ENCODE measurements around the gene GORASP2. TPM values are rescaled to one million over a fixed set of nuclear protein-coding genes. Genes with fewer than 3 reads are reported as not detected.

GORASP2 gene
- total RNA-seq, 1 experiment from 2014 or later = 87.9 TPM

DNA sequence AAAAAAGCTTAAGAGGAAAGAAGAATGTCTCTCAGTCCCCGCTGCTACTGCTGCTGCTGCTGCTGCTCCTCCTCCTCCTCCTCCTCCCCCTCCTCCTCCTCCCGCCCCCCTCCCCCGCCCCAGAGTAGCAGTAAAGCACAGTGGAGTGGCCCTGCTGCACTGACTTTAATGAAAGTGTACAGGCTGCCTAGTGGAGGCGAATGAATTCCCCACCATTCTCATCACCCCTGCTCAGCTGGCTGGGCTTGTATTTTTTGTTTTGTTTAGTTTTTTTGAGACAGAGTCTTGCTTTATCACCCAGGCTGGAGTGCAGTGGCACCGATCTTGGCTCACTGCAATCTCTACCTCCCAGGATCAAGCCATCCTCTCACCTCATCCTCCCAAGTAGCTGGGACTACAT lies 34.3 kb downstream of the GORASP2 start:
- intact Hi-C loops (cut with micrococcal nuclease) = no loop called here
- ChIA-PET RAD21 (ENCODE audit: low non-redundant PET in 1 of 2, low total read pairs in 2 of 2, uncharacterized antibody in 2 of 2, unreplicated experiment in 2 of 2) (no interaction called here), CTCF (no interaction called here), POLR2A (no interaction called here)
- Histone ChIP-seq H3K79me2 (ENCODE audit: insufficient read depth, low read length) (no peaks in the 10 kb centered on the region), H3K9me3 (ENCODE audit: control insufficient read depth in 1 of 2, insufficient read depth in 1 of 2, low read depth in 1 of 2, low read length in 2 of 2) (no peaks in the 10 kb centered on the region), H3K27ac (ENCODE audit: low read depth, low read length) (no peak overlapping the region), H2AFZ (ENCODE audit: low read depth, low read length, poor library complexity, severe bottlenecking) (no peak overlapping the region), H3K4me3 (replicated peaks in 1 of 2; ENCODE audit: low read depth in 1 of 2, low read length in 2 of 2) (no peak overlapping the region), H3K36me3 (ENCODE audit: control insufficient read depth in 1 of 2, insufficient read depth in 2 of 2, low read length in 2 of 2) (peaks cover 29 to 46% of the 10 kb centered on the region in 2 experiments), H3K9me2 (ENCODE audit: insufficient read depth) (no peaks in the 10 kb centered on the region), H3K27me3 (ENCODE audit: insufficient read depth, low read length) (no peaks in the 10 kb centered on the region), H3K9ac (ENCODE audit: low read length) (no peak overlapping the region), H3K4me1 (ENCODE audit: control insufficient read depth in 1 of 2, insufficient read depth in 2 of 2, low read length in 2 of 2) (no peaks in the 10 kb centered on the region), H4K20me1 (ENCODE audit: insufficient read depth) (no peaks in the 10 kb centered on the region), H3K4me2 (ENCODE audit: low read length) (no peak overlapping the region)
- no TSS peak for BruUV-seq (replicated peaks)
- TF ChIP-seq YY1 (IDR thresholded peaks at IDR 0.05; ENCODE audit: extremely low read depth, insufficient replicate concordance, low read depth, low read length) (no peak), TCF7L2 (IDR thresholded peaks at IDR 0.05; ENCODE audit: borderline replicate concordance, extremely low read depth, insufficient read depth, insufficient read length) (no peak), EGR1 (IDR thresholded peaks at IDR 0.05; ENCODE audit: low read depth) (no peak), SP1 (IDR thresholded peaks at IDR 0.05; ENCODE audit: low read depth) (no peak), ZFX (IDR thresholded peaks at IDR 0.05) (no peak), CBX3 (IDR thresholded peaks at IDR 0.05; ENCODE audit: low read depth) (no peak), ZNF274 (IDR thresholded peaks at IDR 0.05; ENCODE audit: low read depth, low read length) (no peak), RAD21 (IDR thresholded peaks at IDR 0.05; ENCODE audit: low read depth) (no peak), POLR2AphosphoS5 (IDR thresholded peaks at IDR 0.05; ENCODE audit: low read depth, low read length) (no peak), SRF (IDR thresholded peaks at IDR 0.05; ENCODE audit: low read depth) (no peak), FOSL1 (IDR thresholded peaks at IDR 0.05; ENCODE audit: low read depth) (no peak), EZH2 (IDR thresholded peaks at IDR 0.05) (no peak), ELF1 (IDR thresholded peaks at IDR 0.05; ENCODE audit: borderline replicate concordance, low read depth) (no peak), JUND (IDR thresholded peaks at IDR 0.05) (no peak), POLR2A (IDR thresholded peaks at IDR 0.05; ENCODE audit: borderline replicate concordance, extremely low read depth, insufficient read depth, insufficient read length) (no peak), CEBPB (IDR thresholded peaks at IDR 0.05; ENCODE audit: low read depth) (no peak)
- TF ChIP-seq, protein P1, sequence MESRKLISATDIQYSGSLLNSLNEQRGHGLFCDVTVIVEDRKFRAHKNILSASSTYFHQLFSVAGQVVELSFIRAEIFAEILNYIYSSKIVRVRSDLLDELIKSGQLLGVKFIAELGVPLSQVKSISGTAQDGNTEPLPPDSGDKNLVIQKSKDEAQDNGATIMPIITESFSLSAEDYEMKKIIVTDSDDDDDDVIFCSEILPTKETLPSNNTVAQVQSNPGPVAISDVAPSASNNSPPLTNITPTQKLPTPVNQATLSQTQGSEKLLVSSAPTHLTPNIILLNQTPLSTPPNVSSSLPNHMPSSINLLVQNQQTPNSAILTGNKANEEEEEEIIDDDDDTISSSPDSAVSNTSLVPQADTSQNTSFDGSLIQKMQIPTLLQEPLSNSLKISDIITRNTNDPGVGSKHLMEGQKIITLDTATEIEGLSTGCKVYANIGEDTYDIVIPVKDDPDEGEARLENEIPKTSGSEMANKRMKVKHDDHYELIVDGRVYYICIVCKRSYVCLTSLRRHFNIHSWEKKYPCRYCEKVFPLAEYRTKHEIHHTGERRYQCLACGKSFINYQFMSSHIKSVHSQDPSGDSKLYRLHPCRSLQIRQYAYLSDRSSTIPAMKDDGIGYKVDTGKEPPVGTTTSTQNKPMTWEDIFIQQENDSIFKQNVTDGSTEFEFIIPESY (IDR thresholded peaks at IDR 0.05; ENCODE audit: extremely low read depth, insufficient replicate concordance, low read length) = no peak
- TF ChIP-seq, protein P2, sequence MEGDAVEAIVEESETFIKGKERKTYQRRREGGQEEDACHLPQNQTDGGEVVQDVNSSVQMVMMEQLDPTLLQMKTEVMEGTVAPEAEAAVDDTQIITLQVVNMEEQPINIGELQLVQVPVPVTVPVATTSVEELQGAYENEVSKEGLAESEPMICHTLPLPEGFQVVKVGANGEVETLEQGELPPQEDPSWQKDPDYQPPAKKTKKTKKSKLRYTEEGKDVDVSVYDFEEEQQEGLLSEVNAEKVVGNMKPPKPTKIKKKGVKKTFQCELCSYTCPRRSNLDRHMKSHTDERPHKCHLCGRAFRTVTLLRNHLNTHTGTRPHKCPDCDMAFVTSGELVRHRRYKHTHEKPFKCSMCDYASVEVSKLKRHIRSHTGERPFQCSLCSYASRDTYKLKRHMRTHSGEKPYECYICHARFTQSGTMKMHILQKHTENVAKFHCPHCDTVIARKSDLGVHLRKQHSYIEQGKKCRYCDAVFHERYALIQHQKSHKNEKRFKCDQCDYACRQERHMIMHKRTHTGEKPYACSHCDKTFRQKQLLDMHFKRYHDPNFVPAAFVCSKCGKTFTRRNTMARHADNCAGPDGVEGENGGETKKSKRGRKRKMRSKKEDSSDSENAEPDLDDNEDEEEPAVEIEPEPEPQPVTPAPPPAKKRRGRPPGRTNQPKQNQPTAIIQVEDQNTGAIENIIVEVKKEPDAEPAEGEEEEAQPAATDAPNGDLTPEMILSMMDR (IDR thresholded peaks at IDR 0.05 in 2 of 3, conservative IDR thresholded peaks at IDR 0.05 in 1 of 3; ENCODE audit: borderline replicate concordance in 1 of 3, insufficient read depth in 1 of 3, low read depth in 2 of 3, low read length in 2 of 3) = no peak
- TF ChIP-seq, protein P3, sequence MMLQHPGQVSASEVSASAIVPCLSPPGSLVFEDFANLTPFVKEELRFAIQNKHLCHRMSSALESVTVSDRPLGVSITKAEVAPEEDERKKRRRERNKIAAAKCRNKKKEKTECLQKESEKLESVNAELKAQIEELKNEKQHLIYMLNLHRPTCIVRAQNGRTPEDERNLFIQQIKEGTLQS (IDR thresholded peaks at IDR 0.05) = no peak
- DNase-seq (ENCODE audit: low read depth, low spot score) (no peak), ATAC-seq (no peak)
